ENCODE results near the gene KRT33B.

KRT33B gene

DNA sequence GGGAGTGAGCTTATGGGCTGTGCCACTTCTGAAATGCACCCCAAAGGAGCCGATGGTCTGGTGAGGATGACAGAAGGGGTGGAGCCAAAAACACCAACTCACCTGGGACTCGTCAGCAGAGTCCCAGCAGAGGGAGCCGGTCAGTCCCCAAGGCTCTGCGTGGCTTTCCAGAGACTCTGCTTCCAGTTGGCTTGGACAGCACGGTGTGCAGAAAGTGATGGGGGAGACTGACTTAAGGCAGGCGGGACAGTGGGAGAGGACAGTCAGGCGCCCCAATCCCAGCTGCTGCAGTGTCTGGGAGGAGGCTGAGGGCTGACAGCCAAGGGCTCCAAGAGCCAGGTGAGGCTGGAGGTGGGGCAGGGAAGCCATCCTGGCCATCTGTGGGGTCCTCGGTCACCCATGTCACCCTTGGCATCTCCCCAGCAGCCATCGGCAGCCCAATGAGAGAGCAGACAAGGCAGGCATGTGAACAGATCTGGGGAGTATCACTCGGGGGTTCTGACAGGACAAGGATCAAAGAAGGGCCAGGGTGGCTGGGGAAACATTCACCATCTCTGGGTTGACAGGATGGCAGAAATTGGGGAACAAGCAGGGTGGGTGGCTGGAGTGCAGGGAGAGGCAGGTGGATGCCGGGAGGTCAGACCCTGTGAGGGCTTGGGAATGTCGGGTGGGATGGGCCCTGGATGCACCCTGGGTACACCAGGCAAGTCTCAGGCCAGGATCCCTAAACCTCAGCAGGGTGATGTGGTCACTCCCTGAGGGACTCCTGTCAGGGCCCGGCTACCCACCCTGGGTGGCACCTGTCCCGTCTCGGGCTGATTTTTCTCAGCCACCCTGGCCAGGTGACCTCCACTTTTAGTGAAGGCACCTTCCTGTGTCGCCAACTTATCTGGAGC lies 45.2 kb downstream of the KRT33B start:
- DNase-seq (ENCODE audit: low read depth) = no peak

- DNase-seq (ENCODE audit: low read depth) = no peak
These were observed 46.4 kb downstream of the KRT33B start for GRCh38 chr17:41322903-41323895.

DNA sequence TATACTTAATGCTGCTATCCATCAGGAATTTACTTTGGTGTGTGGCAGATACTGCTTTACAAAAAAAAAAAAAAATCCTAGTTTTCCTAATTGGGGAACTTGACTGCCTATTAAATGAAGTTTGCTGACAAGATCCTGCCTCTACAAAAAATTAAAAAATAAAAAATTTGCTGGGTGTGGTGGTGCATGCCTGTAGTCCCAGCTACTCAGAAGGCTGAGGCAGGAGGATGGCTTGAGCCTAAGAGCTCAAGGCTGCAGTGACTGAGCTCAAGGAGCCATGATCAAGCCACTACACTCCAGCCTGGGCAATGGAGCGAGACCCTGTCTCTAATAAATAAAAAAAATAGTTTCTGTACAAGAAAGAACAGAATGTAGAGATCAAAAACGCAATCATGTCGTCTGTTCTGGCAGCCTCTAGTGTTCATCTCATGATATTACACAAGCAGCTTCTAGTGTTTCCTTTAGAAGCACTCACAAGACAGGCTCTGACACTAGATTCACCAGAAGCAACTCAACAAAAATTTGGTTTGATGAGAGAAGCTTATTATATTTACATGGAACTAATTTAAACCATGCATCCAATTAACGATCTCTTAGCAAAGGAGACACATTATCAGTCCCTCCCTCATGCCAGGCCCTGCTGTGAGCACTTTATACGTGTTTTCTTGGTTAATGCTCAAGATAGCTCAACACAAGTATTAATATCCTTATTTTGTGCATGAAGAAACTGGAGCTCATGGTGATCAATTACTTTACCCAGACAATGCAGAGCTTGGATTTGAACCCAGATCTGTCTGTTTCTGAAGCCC lies 47.3 kb downstream of the KRT33B start:
- DNase-seq (ENCODE audit: low read depth) = no peak

DNA sequence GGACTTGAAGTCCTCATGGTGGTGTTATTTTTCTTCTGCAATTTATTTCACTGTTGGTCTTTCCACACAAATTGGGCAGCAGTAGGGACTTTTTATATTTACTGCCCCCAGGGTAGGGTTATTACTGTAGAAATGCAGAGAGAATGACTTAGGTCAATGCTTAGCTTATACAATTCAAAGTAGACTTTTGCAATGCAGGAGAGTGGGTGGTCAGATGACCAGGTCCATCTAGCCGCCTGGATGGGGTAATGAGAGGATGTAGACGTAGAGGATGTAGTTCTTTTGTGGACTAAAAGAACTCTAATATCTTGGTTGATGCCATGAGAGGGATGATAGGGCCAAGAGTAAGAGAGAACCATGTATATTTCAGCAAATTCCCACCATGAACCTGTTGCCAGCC lies 51.4 kb downstream of the KRT33B start:
- DNase-seq (ENCODE audit: low read depth) = no peak

- DNase-seq (ENCODE audit: low read depth) = no peak
These were observed 53.7 kb downstream of the KRT33B start for GRCh38 chr17:41315814-41316445.

DNA sequence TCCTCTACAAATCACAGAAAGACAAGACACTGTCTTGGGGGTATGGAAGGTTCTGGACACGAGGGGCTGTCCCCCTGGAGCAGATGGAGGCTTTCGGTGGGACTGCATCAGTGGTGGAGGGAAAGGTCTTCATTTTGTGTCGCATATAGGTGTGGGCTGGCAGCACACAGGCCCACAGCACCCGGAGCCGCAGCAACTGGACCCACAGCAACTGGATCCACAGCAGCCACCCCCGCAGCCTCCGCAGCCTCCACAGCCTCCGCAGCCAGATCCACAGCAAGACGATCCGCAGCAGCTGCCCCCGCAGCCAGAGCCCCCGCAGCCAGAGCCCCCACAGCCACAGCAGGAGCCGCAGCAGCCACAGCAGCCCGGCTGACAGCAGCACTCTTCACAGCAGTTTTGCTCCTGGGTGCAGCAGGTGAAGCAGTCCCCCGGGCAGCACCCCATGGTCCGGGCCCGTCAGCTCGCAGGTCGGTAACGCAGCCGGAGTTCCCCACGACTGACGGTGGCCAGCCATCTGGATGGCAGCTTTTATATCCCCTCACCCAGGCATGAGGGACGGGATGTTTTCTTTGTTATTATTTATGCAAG lies 54.3 kb downstream of the KRT33B start, which contains the start of gene KRTAP17-1:
Gene KRTAP17-1, minus strand, starts transcription at position 507 of the 591 bp plus-strand sequence. Its CDS starts 60 bp downstream, at position 447.
- no peak for DNase-seq (ENCODE audit: low read depth)
